Putamen (tissue), 1 donor: Measurements from ENCODE around the gene SCNM1.
"Not testable (repeated sequence)": the region's sequence is repeated elsewhere in the genome, so short reads cannot be mapped to it uniquely, and the experiment has no call there.

Source experiments
- DNase-seq: peaks from one replicate; pipeline ENCODE4 v3.0.0-alpha.2; 2016; ENCODE audit warnings: low spot score

The SCNM1 gene

GRCh38 chr1:151146412-151147131 is 19.4 kb upstream of the SCNM1 start, which contains the start of gene SEMA6C:
TSS of gene SEMA6C (minus strand) at chr1:151146631. CDS start at chr1:151142621, 4,010 bp downstream.
- DNase-seq = peak; percentile 96

DNA sequence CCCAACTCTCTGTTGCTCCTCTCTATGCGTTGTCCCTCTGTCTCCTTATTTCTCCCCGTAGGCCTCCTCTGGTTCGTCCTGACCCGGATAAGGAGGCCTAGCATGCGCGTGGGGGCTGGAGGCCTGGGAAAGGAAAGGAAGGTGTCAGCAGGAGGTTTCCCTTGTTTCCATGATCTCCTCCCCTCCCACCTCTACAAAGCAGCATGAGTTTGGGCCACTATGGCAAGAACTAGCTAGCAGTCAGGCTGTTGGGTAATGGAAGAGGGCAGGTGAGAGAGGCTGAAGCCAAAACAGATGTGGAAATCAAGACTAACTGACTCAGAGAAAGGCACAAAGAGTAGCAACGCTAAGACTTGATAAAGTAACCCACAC is 18.8 kb upstream of the SCNM1 start:
- DNase-seq = no peak

DNA sequence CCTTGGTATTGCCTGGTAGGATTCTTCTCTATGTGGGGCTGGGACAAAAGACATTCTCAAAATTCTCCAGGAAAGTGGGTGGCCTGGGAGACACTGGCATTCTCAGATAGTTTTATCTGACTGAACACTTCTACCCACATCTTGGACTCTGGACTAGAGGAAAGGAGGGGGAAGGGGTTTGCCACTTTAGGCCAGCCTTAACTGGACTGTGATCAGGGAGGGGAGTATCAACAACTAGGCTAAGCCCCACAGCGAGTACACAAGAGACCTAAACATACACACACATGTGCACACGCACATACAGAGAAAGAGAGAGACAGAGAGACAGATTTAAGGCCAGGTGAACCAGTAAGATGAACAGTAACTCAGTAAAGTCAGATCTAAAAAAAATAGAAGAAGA is 18.3 kb upstream of the SCNM1 start:
- DNase-seq = no peak

GRCh38 chr1:151156515-151156819 is 9.5 kb upstream of the SCNM1 start, which contains the start of gene TNFAIP8L2:
TSS of gene TNFAIP8L2 (plus strand) at chr1:151156649. CDS start at chr1:151158698, 2,049 bp downstream.
- DNase-seq = no peak

DNA sequence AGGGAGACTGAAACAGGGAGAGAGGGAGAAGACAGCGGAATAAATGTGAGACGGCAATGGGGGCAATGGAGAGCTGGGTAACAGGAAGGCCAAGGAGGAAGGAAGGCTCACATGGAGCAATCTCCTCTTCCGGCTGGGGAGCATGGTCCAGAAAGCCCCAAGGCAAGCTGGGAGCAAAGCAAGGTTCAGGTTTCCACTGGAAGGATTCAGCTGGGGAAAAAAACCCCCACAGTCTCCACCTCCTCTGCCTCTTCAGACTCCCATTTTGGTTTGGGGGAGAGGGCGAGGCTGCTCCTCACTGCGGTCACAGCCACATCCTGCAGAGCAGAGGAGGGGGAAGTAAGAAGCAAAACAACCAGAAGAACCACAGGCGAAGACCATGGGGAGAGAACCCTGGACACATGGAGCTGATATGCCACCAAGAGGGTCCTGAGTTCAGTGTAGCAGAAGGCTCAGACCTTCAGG is 8.8 kb upstream of the SCNM1 start:
- no peak for DNase-seq

GRCh38 chr1:151158326-151158725 is 7.6 kb upstream of the SCNM1 start:
- no peak for DNase-seq

DNA sequence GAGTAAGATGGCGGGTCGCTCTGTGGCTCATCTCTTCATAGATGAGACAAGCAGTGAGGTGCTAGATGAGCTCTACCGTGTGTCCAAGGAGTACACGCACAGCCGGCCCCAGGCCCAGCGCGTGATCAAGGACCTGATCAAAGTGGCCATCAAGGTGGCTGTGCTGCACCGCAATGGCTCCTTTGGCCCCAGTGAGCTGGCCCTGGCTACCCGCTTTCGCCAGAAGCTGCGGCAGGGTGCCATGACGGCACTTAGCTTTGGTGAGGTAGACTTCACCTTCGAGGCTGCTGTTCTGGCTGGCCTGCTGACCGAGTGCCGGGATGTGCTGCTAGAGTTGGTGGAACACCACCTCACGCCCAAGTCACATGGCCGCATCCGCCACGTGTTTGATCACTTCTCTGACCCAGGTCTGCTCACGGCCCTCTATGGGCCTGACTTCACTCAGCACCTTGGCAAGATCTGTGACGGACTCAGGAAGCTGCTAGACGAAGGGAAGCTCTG is 7.1 kb upstream of the SCNM1 start:
- no peak for DNase-seq

DNA sequence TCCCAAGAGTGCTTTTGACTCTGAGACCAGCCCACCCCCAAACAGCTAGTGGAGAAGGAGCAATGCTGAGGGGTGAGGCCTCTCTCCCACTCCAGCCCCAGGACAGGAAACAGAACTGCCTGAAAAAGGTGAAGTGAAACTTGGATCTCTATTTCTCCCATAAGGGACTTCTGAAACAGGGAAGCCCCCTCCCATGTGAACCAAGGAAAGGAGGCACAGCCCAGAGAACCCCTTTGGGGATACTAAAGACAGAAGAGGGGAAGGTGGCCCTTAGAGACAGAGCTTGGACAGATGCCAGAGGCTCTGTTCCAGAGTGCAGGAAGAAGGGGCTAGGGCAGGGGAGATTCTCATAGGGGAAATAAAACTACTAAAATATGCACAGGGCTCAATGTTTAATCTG is 6.6 kb upstream of the SCNM1 start:
- no peak for DNase-seq

DNA sequence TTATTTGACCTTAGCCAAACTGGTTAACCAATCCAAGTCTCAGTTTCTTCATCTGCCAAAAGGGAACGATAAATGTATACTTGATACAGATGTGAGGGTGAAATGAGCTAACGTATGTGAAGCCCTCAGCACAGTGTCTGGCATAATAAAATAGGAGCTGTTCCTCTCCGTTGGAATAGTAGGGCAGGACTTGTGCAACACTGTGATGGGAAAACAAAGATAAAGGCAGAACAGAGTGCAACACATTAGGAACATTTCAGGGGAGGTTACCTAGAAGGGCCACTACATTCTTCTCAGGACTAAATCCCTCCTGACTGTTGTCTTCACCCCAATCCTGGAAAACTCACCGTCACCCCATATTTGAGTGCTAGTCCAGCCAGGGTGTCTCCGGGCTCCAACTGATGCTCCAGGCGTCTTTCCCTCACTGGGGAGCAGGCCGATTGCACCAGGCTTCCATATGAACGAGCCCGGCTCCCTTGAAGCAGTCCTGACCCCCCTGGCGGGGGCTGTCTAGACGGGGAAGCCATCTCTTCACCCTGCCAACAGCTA is 1.1 kb upstream of the SCNM1 start:
- no peak for DNase-seq

DNA sequence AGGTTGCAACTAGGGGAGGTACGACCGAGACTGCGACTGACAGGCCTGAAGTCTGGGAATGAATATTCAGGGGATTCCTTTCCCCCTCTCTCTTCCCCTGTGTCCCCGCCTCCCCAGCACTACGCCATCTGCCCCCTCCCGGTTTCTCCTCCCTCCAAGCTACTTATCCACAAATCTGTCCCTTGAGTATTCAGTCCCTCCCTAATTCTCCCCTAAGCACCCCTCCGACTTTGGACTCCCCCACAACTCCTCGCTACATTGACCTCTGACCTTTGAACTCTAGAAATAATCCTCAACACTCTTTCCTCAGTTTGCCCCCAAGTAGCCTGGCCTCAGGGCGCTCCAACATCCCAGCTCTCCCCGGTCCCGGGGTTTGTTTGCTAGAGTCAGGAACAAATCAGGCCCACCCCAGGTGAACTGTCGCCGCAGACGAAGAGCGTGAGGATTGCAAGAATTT is 635 bp upstream of the SCNM1 start:
- DNase-seq = peak; percentile 70

DNA sequence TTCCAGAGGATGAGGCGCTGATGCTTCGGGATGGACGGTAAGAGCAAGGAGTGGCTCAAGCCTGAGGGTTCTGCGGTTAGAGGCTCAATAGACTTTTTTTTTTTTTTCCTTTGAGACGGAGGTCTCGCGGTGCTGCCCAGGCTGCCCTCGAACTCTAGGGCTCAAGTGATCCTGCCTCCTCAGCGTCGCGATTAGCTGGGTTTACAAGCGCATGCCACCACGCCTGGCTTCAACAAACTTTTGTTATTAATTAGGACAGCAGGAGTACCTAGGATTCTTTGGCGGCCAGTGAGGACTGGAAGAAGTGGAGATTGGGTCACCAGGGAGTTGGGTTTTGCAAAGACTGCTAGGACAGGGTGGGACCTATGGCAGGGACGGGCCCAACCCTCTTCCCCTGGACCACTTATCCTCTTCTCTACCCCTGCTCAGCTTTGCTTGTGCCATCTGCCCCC is 587 bp downstream of the SCNM1 start:
- no peak for DNase-seq

DNA sequence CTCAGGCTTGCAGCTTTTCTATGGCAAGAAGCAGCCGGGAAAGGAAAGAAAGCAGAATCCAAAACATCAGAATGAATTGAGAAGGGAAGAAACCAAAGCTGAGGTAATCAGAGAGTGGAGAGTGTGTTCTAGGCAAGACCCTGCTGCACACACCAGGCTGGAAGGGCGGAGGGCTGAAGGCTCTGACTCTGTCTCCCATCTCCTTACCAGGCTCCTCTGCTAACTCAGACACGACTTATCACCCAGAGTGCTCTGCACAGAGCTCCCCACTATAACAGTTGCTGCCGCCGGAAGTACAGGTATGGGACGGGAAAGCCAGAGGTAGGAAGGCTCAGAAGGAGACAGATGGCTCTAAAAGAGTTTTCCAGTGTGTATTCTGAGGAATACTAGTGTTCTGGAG is 1.2 kb downstream of the SCNM1 start:
- DNase-seq = no peak

- no peak for DNase-seq
Observed at GRCh38 chr1:151171190-151171589, 5.2 kb downstream of the SCNM1 start.

DNA sequence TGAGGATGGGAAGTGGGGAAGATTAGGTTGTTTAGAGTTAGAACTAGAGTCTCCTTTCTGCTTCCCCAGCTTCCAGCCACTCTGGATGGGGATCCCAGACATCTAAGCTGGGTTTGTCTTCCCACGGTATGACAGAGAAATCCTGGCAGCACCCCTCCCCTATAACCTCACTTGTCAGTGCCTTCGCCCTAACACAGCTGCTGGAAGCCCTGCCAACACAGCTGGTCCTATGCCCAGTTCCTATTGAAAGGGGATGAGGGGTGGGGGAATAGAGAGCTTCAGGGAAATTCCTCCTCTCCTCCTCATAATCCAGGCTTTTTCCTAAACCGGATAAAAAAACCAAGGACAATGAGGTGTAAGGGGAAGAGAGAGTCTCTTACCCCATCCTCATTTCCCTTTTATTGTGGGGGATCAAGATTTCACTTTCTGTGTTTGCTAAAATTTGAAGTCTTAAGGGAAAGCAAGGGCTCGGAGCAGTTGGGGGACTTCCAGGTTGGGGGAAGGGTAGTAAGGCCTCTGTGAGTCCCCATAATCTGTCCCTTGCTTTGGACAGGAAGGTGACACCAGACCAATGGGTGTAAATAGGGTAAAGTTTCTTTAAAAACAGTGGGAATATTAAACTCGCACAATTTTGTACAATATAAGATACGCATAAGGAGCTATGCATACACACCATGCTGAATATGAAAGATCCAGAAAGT is 9.2 kb downstream of the SCNM1 start:
- peak; percentile 86 for DNase-seq

DNA sequence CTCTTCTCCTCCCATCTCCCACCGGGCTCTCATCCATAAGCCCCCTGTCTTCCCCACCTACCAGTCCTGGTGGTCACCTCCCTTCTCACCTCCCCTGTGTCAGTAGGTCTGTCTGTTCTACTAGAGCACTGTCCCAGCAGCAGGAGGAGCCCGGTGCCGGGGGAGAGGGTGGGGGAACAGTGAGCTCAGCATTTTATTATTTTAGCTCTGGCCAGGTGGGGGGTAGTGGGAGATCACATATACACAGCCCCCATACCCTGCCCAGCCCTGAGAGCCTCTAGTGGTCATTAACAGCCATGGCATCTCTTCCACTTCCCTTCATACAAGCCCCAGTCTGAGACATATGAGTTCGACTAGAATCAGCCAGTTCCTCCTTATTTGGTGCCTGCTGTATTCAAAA is 9.9 kb downstream of the SCNM1 start, which contains the start of gene TMOD4:
Gene TMOD4 (minus strand): TSS at position 119 of the 400 bp plus-strand sequence. CDS start 1,106 bp downstream, outside the sequence.
- DNase-seq = no peak

- DNase-seq = no peak
Observed at GRCh38 chr1:151176514-151177045, 10.6 kb downstream of the SCNM1 start.

GRCh38 chr1:151184211-151184610 is 18.3 kb downstream of the SCNM1 start:
- DNase-seq = no peak

GRCh38 chr1:151187205-151187604 is 21.3 kb downstream of the SCNM1 start:
- no peak for DNase-seq

DNA sequence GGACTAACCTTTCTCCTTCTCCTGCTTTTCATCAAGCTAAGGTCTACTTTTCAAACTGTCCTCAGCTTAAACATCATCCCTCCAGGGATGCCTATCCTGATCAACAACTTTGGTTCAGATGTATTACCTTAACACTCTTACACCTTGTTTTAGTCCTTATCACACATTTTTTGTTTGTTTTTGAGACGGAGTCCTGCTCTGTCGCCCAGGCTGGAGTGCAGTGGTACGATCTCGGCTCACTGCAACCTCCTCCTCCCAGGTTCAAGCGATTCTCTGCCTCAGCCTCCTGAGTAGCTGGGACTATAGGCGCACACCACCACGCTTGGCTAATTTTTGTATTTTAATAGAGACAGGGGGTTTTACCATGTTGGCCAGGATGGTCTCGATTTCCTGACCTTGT is 22.7 kb downstream of the SCNM1 start:
- DNase-seq = not testable (repeated sequence)

GRCh38 chr1:151189637-151190445 is 23.9 kb downstream of the SCNM1 start, which contains the start of gene VPS72:
TSS of gene VPS72 (minus strand) at chr1:151190197. CDS start at chr1:151190121, 76 bp downstream.
- peak; percentile 90 for DNase-seq

- DNase-seq = no peak
Observed at GRCh38 chr1:151192047-151192446, 26.1 kb downstream of the SCNM1 start.
